GM21360 (cell line): ENCODE measurements around the gene TRAPPC8.
"Not testable (repeated sequence)": the region's sequence is repeated elsewhere in the genome, so short reads cannot be mapped to it uniquely, and the experiment has no call there.

Experiments used
- ATAC-seq: cut with Tn5 transposase; IDR thresholded peaks from one replicate; pipeline ENCODE4 v1.9.1; 2021; ENCODE audit warnings: mild to moderate bottlenecking, moderate library complexity; ENCODE audit not compliant: unreplicated experiment

Gene TRAPPC8

DNA sequence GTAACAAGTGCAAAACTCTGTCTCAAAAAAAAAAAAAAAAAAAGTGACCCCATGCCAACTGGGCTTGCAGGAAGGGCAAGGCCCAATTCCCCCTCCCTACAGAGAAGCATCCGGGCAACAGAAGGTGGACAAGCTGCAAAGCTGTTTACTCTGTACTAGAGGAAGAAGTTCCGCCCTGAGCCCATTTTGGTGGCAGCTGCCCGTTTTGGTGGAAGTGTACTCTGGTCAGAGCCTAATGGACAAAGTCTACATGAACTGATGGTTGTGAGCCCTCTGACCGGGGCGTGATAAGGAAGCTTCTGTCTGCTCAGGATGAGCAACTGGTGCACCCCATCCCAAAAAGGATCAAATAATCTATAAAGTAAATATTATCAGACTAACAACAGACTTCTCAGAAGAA is 65.0 kb downstream of the TRAPPC8 start:
- ATAC-seq = no peak

DNA sequence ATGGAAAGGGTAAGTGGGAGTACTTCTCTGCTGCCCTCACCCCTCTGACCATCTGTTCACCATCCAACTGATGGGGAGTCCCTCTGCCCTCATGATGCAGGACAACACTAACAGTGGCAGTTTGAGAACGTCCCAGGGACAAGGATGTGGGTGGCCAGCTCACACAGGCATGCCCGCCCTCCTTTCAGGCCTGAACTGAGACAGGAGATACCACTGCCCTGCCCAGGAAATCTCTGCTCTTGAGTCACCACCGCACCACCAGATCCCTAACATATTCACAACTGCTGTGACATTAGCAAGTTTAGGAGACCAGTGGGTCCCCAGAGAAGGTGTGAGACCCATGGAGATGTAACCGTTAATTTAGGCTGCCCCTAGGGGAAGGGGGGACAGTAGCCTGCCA is 66.2 kb downstream of the TRAPPC8 start:
- no peak for ATAC-seq

DNA sequence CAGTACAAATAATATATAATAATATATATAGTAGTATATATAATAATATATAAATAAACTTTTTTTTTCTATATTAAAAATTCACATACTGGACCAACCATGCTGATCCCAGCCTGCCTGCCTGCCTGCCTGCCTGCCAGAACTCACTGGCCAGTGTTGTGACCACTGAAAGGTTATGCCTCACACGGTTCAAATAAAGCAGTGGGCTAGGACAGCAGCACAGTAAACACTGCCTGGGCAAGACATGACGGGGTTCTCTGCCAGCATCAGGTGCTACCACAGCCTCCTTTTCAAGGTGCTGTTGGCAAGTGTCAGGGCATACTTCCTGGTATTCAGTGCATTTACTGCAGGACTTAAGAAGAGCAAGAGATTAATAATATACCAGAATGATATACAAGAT is 67.6 kb downstream of the TRAPPC8 start:
- no peak for ATAC-seq

DNA sequence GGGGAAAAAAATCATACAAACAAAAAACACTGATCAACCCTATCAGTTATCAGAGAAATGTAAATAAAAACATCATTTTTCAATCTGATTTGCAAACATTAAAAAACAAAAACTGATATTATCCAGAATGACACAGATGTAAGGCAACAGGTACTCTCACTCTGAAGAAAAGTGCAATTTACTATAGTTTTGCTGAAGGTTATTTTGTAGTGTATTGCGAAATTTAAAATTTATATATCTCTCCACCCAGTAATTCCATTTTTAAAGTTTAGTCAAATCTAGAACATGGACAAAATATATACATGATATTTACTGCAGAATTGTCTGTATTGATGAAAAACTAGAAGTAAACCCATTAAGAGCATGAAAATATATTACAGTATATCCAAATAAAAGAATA is 79.8 kb downstream of the TRAPPC8 start:
- no peak for ATAC-seq

DNA sequence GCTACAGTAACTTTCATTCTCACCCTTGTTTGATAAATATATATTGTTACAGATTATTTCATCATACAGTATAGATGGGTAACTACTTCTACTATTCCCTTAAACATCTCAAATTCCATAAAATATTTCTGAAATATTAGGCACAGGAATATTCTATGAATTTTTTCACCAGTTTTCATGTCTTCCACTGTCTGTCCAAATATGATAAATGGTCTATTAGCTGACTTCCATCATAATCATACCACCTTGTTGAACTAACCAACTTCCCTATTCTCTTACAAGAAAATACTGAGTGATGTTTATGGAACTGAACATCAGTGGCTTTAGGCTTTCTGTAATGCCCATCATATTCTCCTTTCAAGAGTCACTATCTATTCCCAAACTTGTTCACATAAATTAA is 82.4 kb downstream of the TRAPPC8 start:
- no peak for ATAC-seq

DNA sequence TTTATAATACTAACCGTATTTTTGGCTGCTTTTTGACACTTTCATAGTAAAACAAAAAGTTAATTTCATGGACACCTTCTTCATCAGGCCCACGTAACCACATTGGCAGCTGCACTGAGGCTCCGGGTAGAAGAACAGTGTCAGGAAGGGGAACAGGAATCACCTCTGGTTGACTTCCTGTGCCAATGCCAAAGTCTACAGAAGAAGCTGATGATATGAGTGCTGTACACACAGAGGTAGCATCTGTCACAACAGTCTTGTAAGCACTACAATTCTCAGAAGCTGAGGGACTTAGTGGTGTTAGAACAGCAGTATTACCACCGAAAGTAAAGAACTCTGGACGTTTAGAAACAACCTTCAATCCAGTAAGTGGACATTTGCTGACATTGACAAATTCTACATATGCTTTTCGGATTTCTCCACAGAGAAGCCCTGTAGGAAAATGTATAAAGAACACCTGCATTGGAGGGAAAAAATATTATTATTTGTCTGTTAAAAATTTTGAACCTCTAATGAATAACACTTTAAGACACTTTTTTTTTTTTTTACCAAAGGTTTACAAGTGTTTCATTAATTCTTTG is 85.3 kb downstream of the TRAPPC8 start:
- no peak for ATAC-seq

DNA sequence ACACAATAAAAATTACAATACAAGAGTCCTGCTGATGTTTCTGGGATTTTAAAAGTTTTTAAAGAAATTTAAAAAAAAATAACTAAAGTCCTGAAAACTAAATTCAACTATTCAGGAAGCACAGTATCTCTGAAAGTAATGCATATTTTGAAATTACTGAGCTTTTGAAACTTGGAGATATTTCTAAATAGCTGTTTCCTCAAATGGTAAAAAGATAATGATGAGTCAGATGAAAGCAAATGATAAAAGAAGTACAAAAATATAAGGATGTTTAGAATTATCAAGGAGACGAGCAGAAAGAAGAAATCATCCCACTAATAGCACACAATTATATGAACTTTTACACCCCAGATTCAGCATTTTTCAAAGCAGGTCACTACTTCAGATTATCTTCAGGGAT is 92.1 kb downstream of the TRAPPC8 start:
- ATAC-seq = no peak

DNA sequence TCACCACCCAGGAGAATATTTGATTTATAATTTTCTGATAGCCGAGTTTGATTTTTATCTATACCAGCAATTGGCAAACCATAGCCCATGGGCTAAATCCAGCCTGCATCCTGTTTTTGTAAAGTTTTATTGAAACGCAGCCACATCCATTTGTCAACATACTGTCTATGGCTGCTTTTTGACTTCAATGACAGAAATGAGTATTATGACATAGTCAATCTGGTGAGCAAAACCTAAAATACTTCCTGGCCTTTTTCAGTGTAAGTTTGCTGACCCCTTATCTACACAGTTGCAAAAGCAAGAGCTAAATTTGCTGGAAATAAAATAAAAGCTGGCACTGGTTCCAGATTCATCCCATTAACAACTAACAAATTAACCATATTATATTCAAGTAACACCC is 102.4 kb downstream of the TRAPPC8 start:
- no peak for ATAC-seq

DNA sequence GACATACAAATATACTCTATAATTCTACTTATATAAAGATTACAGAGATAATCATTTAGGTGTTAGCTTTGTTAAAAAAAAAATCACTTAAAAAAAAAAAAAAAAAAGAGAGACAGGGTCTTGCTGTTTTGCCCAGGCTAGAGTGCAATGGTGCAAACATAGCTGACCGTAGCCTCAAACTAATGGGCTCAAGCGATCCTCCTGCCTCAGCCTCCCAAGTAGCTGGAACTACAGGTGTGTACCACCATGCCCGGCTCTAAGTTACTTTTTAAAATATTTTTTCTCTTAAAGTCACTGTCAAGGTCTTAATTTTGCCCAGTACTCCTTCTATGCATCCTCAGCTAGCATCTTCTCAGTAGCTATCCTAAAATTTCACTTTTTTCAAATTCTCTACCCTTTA is 105.0 kb downstream of the TRAPPC8 start:
- ATAC-seq = no peak

DNA sequence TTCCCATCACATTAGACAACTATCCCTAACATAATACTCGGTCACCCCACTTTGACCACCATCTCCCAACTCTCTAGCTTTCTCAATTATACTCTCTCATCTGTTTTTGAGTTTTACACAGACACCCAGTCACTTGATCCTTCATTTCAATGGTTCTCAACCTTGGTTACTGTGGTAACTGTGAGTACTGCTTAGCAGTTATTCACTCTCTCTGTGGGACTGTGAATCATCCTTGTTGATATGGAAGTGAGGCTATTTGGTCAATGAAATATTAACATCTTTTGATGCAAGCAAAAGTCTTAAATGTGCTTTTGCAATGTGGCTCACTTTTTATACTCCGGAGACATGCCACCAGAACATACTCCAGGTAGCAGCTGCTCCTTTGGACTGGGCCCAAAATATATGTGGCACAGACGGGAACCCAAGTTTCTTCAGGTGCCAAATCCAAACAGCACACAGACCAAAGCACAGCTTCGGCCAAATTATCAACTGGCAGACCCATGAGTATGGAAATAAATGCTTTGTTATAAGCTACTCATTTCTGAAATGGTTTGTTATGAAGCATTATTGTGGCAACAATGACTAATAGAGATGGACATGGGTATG is 107.3 kb downstream of the TRAPPC8 start:
- no peak for ATAC-seq

DNA sequence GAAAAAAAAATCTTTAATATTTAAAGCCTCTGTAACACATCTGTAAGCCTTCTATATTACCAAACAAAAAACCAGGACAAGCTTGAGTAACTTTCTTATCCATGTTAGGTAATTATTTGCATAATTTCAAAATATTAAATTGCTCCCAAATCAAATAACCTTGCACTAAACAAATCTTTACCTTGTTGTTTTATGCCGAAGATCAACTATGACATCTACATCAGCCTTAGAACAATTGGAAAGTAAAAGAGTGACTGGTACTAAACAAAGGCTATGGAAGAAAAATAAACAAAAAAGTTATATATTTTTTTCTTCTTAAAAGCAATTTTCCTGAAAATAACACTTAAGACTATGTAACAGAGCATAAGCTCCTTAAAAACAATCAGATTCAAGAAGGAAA is 111.0 kb downstream of the TRAPPC8 start:
- ATAC-seq = no peak

DNA sequence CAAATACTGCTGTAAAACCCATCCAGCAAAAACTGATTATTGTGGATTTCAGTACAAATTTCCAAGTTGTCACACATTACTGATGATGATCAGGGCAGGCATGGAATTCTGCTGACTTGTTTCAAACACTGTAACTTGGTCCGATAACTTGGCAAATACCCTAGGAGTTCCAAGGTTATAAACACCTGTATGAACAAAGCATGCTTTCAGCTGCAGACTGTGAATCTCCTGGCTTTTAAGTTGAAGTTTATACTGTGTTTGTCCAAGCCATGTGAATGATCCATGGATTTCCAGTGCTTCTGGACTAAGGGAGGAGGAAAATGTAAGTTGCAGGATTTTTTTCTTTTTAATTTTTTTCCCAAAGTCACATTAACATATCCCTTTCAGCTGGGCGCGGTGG is 112.2 kb downstream of the TRAPPC8 start:
- no peak for ATAC-seq

DNA sequence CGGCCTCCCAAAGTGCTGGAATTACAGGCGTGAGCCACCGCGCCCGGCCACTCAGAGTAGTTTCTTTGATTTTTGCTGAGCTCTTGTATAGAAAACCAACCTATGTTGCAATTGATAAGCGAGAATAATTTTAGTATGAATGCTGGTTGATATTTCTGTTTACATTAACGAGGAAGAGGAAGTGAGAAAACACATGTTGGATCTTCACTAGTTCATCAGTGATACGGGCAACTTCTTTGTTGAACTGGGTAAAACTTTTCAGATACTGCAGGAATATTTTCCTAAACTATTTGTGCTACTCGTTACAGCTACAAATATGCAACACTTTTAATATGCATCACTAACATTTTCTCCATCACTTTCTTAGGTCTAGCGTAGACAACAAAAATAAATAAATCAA is 114.3 kb downstream of the TRAPPC8 start:
- no peak for ATAC-seq

DNA sequence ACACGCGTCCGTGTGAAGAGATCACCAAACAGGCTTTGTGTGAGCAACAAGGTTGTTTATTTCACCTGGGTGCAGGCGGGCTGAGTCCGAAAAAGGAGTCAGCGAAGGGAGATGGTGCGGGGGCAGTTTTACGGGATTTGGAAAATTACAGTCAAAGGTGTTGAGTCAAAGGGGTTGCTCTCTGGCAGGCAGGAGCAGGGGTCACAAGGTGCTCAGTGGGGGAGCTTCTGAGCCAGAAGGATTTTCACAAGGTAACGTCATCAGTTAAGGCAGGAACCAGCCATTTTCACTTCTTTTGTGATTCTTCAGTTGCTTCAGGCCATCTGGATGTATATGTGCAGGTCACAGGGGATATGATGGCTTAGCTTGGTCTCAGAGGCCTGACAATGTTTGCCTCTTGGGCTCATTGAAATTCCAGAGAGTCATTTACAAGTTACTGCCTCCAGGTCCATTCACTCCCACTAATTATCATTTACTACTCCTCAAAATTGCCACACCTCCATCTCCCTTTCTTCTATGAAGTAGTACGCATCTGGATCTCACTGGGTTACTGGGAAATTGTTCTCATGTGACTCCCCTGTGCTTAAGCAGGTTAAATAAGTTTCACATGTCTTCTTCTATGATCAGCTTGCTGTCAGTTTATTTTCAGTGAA is 116.1 kb downstream of the TRAPPC8 start:
- ATAC-seq = not testable (repeated sequence)

DNA sequence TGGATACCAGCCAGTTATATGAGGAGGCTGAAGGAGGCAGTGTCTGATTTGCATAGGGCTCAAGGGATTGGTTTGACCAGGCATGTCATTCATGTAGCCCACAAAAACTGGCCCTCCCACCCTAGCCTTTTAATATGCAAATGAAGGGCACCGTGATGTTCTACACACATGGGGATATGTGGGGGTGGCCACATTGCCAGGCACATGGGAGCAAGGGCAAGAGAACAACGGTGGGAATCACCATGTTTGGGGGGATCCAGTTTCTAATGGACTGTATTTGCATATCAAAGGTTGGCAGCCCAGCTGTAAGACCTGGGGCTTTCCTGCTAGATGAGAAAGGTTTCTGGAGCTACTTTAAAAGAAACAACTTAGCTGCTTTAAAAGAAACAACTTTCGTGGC is 117.2 kb downstream of the TRAPPC8 start:
- no peak for ATAC-seq

DNA sequence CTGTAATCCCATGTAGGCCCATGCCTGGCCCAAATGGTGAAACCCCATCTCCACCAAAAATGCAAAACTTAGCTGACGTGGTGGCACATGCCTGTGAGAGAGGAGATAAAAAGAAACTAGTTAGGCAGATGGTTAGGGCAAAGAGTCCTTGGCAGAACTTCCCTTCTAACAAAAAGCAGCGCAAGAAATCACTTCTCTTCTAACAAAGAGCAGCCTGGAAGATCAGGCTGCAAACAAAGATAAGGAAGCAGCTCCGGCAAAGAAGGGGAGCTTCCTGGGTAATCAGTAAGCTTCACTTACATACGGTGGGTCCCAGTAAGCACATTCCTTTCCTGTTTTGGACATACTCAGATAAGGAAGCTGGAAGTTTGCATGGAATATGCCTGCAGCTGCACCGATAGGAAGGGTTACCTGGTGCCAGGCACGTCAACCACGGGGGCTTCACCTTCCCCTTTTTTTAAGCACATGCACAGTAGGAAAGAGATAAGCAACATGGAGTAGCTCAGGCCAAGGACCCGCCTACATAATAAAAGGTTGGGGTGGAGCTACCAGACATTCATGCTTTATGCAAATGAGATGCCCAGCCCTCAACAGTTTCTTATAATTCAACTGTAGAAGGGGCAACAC is 121.3 kb downstream of the TRAPPC8 start:
- ATAC-seq = no peak

DNA sequence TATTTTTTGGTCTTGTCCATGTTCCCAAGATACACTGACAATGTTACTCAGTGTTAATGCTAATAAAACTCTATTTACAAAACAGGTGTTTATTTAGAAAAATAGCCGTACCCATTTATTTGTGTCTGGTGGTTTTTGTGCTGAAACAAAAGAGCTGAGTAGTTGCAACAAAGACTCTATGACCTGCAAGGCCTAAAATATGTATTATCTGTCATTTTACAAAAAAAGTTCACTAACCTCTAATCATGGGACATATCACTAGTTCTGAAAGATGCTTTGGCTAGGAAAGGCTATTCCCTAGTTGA is 123.1 kb downstream of the TRAPPC8 start:
- ATAC-seq = no peak

DNA sequence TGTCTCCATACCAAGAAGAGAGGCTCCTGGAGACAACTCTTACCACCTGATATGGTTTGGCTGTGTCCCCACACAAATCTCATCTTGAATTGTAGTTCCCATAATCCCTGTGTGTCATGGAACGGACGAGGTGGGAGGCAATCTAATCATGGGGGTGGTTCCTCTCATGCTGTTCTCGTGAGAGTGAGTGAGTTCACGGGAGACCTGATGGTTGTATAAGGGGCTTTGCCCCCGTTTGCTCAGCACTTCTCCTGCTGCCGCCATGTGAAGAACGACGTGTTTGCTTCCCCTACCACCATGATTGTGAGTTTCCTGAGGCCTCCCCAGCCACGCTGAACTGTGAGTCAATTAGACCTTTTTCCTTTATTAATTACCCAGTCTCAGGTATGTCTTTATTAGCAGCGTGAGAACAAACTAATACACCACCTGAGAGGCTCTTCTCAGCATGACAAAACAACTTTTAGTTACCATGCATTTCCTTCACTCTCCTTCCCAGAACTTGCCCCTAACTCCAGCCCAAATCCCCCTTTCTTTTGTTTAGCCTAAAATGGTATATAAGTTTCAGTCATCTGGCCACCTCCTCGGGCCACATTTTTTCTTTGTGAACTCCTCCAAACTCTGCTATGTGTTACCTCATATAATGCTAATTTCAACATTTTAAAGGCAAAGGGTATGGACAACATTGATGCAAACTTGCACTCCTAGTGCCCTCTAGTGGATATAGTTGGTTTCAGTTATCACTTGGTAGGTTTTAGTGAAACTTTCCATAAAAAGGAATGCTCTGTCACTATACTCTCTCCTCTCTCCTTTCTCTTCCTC is 123.6 kb downstream of the TRAPPC8 start:
- ATAC-seq = no peak

DNA sequence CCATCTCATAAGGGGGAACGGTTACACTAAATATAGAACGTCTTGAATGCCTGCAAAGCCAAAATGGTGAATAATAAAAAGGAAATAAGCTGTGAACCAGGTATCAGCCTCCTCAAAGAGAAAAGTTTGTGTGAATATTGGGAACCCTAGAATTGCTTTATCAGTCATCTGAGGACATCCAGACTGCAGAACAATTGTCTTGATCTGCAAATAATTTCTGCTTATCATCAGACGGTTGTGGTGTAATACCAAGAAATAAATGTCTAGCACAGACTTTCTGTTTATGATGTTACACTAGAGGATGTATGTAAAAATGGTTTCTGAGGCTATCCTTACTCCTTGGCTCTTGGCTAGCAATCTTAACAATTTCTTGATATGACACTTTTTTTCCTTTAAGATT is 128.8 kb downstream of the TRAPPC8 start:
- no peak for ATAC-seq

DNA sequence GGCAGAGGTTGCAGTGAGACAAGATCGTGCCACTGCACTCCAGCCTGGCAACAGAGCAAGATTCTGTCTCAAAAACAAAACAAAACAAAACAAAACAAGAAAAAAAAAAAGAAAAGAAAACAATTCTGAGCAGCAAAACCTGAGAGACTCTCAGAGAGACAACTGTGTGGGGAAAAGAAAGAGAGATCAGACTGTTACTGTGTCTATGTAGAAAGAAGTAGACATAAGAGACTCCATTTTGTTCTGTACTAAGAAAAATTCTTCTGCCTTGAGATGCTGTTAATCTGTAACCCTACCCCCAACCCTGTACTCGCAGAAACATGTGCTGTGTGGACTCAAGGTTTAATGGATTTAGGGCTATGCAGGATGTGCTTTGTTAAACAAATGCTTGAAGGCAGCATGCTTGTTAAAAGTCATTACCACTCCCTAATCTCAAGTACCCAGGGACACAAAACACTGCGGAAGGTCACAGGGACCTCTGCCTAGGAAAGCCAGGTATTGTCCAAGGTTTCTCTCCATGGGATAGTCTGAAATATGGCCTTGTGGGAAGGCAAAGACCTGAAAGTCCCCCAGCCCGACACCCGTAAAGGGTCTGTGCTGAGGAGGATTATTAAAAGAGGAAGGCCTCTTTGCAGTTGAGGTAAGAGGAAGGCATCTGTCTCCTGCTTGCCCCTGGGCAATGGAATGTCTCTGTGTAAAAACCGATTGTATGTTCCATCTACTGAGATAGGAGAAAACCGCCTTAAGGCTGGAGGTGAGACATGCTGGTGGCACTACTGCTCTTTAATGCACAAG is 132.4 kb downstream of the TRAPPC8 start:
- ATAC-seq = not testable (repeated sequence)

DNA sequence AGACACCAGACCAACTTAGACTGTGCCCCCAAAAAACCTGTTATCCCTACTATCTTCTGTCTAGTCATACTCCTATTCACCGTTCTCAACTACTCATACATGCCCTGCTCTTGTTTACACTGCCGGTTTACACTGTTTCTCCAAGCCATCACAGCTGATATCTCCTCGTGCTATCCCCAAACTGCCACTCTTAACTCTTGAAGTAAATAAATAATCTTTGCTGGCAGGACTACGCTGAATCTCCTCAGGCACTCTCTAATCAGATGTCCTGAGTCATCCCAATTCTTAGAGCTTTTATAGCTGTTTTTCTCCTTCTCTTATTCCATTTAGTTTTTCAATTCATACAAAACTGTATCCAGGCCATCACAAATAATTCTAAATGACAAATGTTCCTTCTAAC is 133.9 kb downstream of the TRAPPC8 start:
- ATAC-seq = not testable (repeated sequence)
